ENCODE data around the gene KRTAP10-7. TPM values are rescaled to one million over a fixed set of nuclear protein-coding genes. Genes with fewer than 3 reads are reported as not detected.

The KRTAP10-7 gene
- total RNA-seq, 2 experiments from 2014 or later = not detected

- Histone ChIP-seq H2AFZ (ENCODE audit: low read length) (no peak overlapping the region), H3K9me3 (ENCODE audit: low read length) (peaks cover 7% of the 10 kb centered on the region), H3K4me1 (ENCODE audit: insufficient read depth, low read length, poor library complexity, severe bottlenecking) (no peaks in the 10 kb centered on the region), H3K9me2 (ENCODE audit: insufficient read depth, low read length) (no peaks in the 10 kb centered on the region), H3K4me2 (ENCODE audit: low read length) (no peak overlapping the region), H3K4me3 (ENCODE audit: low read depth, low read length, poor library complexity, severe bottlenecking) (no peak overlapping the region), H3K79me2 (ENCODE audit: insufficient read depth, low read depth, low read length) (no peaks in the 10 kb centered on the region), H3K36me3 (ENCODE audit: insufficient read depth, low read length) (no peaks in the 10 kb centered on the region), H4K20me1 (ENCODE audit: insufficient read depth, low read length) (no peaks in the 10 kb centered on the region), H3K27ac (ENCODE audit: low read depth, low read length, poor library complexity, severe bottlenecking) (no peak overlapping the region)
- no peak for DNase-seq (ENCODE audit: low spot score)
- ChIA-PET CTCF (ENCODE audit: unreplicated experiment) (no interaction called here), POLR2A (no interaction called here)
- no TSS peak for BruUV-seq (replicated peaks)
- intact Hi-C loops (cut with micrococcal nuclease; ENCODE audit: unreplicated experiment) = no loop called here
- no peak for TF ChIP-seq EZH2phosphoT487 (IDR thresholded peaks at IDR 0.05; ENCODE audit: borderline replicate concordance, low read depth, low read length)
- TF ChIP-seq CTCF (conservative IDR thresholded peaks at IDR 0.05; ENCODE audit: low read length) = no peak
These were observed 48.3 kb downstream of the KRTAP10-7 start for GRCh38 chr21:44648557-44649311.

GRCh38 chr21:44649521-44650100, 49.2 kb downstream of the KRTAP10-7 start:
- no peaks in the 10 kb centered on the region for H3K36me3 ChIP-seq (ENCODE audit: insufficient read depth, low read length)
- POLR2A ChIA-PET = no interaction called here
- H3K4me3 ChIP-seq (ENCODE audit: low read depth, low read length, poor library complexity, severe bottlenecking) = no peak overlapping the region
- intact Hi-C loops (cut with micrococcal nuclease; ENCODE audit: unreplicated experiment) = no loop called here
- no peaks in the 10 kb centered on the region for H3K79me2 ChIP-seq (ENCODE audit: insufficient read depth, low read depth, low read length)
- no peaks in the 10 kb centered on the region for H3K9me2 ChIP-seq (ENCODE audit: insufficient read depth, low read length)
- H3K4me1 ChIP-seq (ENCODE audit: insufficient read depth, low read length, poor library complexity, severe bottlenecking) = no peaks in the 10 kb centered on the region
- peaks cover 5% of the 10 kb centered on the region for H3K9me3 ChIP-seq (ENCODE audit: low read length)
- no TSS peak for BruUV-seq (replicated peaks)
- CTCF ChIA-PET (ENCODE audit: unreplicated experiment) = no interaction called here
- no peaks in the 10 kb centered on the region for H4K20me1 ChIP-seq (ENCODE audit: insufficient read depth, low read length)
- no peak overlapping the region for H3K4me2 ChIP-seq (ENCODE audit: low read length)
- no peak for DNase-seq (ENCODE audit: low spot score)
- no peak overlapping the region for H3K27ac ChIP-seq (ENCODE audit: low read depth, low read length, poor library complexity, severe bottlenecking)
- TF ChIP-seq EZH2phosphoT487 (IDR thresholded peaks at IDR 0.05; ENCODE audit: borderline replicate concordance, low read depth, low read length) (no peak), CTCF (conservative IDR thresholded peaks at IDR 0.05; ENCODE audit: low read length) (no peak)
- H2AFZ ChIP-seq (ENCODE audit: low read length) = no peak overlapping the region
